H1 (cell line): ENCODE data around the gene CACNA2D4. TPM values are rescaled to one million over a fixed set of nuclear protein-coding genes. Genes with fewer than 3 reads are reported as not detected.
A peak's percentile ranks its signal among the peaks of the same experiment; 100 is the strongest.

Experiments
- CTCF ChIA-PET: fragments of 300-600 bp; sonication (Branson Sonifier 250); formaldehyde crosslinking; loops from one replicate; lab custom pipeline; 2021; ENCODE audit not compliant: partially characterized antibody; lab: Charles Lee
- POLR2A ChIA-PET: fragments of 300-600 bp; sonication (Branson Sonifier 250); formaldehyde crosslinking; loops from one replicate; lab custom pipeline; 2021; ENCODE audit warnings: inconsistent platforms; ENCODE audit not compliant: partially characterized antibody; lab: Charles Lee
- DNase-seq, 2 experiments: peaks; one replicate each; pipeline versions ENCODE4 v3.0.0 to v3.0.0-alpha.2; 2010 to 2022; ENCODE audit warnings: low spot score in 2 of 2, low read depth in 1 of 2, mixed read lengths in 1 of 2
- FAIRE-seq: peaks from 2 replicates; lab custom pipeline; 2011; peaks lifted over from hg19 to GRCh38; lab: Jason Lieb, UNC
- H2AFZ ChIP-seq: 2 replicates; pipeline ENCODE4 v1.8.1; 2012; ENCODE audit warnings: low read length, inconsistent platforms
- H2AK5ac ChIP-seq: 2 replicates; pipeline ENCODE4 v1.6.1; 2013; ENCODE audit warnings: low read depth, low read length
- H2BK120ac ChIP-seq: replicated peaks from 2 replicates; pipeline ENCODE3; 2013; ENCODE audit warnings: low read depth, low read length, inconsistent platforms
- H2BK12ac ChIP-seq: 2 replicates; pipeline ENCODE4 v1.6.1; 2013; ENCODE audit warnings: low read depth, low read length
- H2BK15ac ChIP-seq: 2 replicates; pipeline ENCODE4 v1.6.1; 2013; ENCODE audit warnings: low read length
- H2BK20ac ChIP-seq: 2 replicates; pipeline ENCODE4 v1.6.1; 2013; ENCODE audit warnings: low read length
- H2BK5ac ChIP-seq: 2 replicates; pipeline ENCODE4 v1.6.1; 2013; ENCODE audit warnings: low read depth, low read length
- H3K14ac ChIP-seq: 2 replicates; pipeline ENCODE4 v1.6.1; 2013; ENCODE audit warnings: inconsistent platforms; ENCODE audit not compliant: insufficient read length
- H3K18ac ChIP-seq: 2 replicates; pipeline ENCODE4 v1.6.1; 2013; ENCODE audit warnings: low read length; ENCODE audit errors: extremely low read depth
- H3K23ac ChIP-seq: 2 replicates; pipeline ENCODE4 v1.6.1; 2013; ENCODE audit warnings: inconsistent platforms; ENCODE audit not compliant: insufficient read length
- H3K23me2 ChIP-seq: 2 replicates; pipeline ENCODE4 v1.6.1; 2013; ENCODE audit warnings: low read depth, low read length
- H3K27ac ChIP-seq: 2 replicates; pipeline ENCODE4 v1.6.1; 2011; ENCODE audit warnings: low read depth, low read length, inconsistent platforms
- H3K27me3 ChIP-seq, 4 experiments: replicated peaks in 1 of 4; 1 replicate in 1 of 4; 2 replicates in 3 of 4; pipeline versions ENCODE4 v1.6.1 to v1.8.1; 2011 to 2013; ENCODE audit warnings: low read length in 3 of 4, mild to moderate bottlenecking in 3 of 4, inconsistent platforms in 2 of 4, mixed read lengths in 2 of 4, moderate library complexity in 1 of 4; ENCODE audit not compliant: control insufficient read depth in 3 of 4, insufficient read depth in 3 of 4; ENCODE audit errors: extremely low read depth in 1 of 4
- H3K36me3 ChIP-seq, 4 experiments: 2 replicates each; pipeline versions ENCODE4 v1.6.1 to v1.8.1; 2011 to 2013; ENCODE audit warnings: mild to moderate bottlenecking in 4 of 4, low read length in 3 of 4, moderate library complexity in 2 of 4, control low read depth in 1 of 4, inconsistent platforms in 1 of 4; ENCODE audit not compliant: insufficient read depth in 4 of 4, control insufficient read depth in 2 of 4
- H3K4ac ChIP-seq: replicated peaks from 2 replicates; pipeline ENCODE3; 2013; ENCODE audit warnings: low read length, low read depth, mixed read lengths, inconsistent platforms; ENCODE audit not compliant: insufficient read length
- H3K4me1 ChIP-seq, 4 experiments: replicated peaks in 1 of 4; 1 replicate in 1 of 4; 2 replicates in 3 of 4; pipeline versions ENCODE4 v1.6.1 to v1.8.1; 2011 to 2013; ENCODE audit warnings: low read length in 3 of 4, inconsistent platforms in 2 of 4, mixed read lengths in 1 of 4; ENCODE audit not compliant: insufficient read depth in 4 of 4, control insufficient read depth in 3 of 4
- H3K4me2 ChIP-seq, 2 experiments: 2 replicates each; pipeline versions ENCODE4 v1.6.1 to v1.8.1; 2011 to 2013; ENCODE audit warnings: low read depth in 2 of 2, low read length in 2 of 2, control low read depth in 1 of 2, inconsistent platforms in 1 of 2, mild to moderate bottlenecking in 1 of 2; ENCODE audit not compliant: insufficient read depth in 1 of 2
- H3K4me3 ChIP-seq, 4 experiments: fragments of 200-600, 300-600 bp in 1 of 4; sonication (generic), shearing (Covaris generic), sonication (Bioruptor Twin) in 1 of 4; 2 replicates each; pipeline versions ENCODE4 v1.5.1 to v1.8.1; 2011 to 2016; ENCODE audit warnings: low read length in 4 of 4, low read depth in 3 of 4, control low read depth in 2 of 4, inconsistent platforms in 2 of 4, mild to moderate bottlenecking in 2 of 4, mixed read lengths in 1 of 4, moderate library complexity in 1 of 4; ENCODE audit not compliant: insufficient read depth in 2 of 4; ENCODE audit errors: extremely low read depth in 1 of 4
- H3K56ac ChIP-seq: replicated peaks from 2 replicates; pipeline ENCODE3; 2013; ENCODE audit warnings: low read depth, mild to moderate bottlenecking, mixed read lengths, low read length, inconsistent platforms; ENCODE audit not compliant: insufficient read length
- H3K79me1 ChIP-seq: 2 replicates; pipeline ENCODE4 v1.6.1; 2013; ENCODE audit warnings: low read depth, low read length, control low read depth
- H3K79me2 ChIP-seq, 2 experiments: 2 replicates each; pipeline versions ENCODE4 v1.6.1 to v1.8.1; 2012 to 2013; ENCODE audit warnings: low read length in 2 of 2, mild to moderate bottlenecking in 2 of 2, inconsistent platforms in 1 of 2; ENCODE audit not compliant: insufficient read depth in 2 of 2, control insufficient read depth in 1 of 2
- H3K9ac ChIP-seq, 4 experiments: replicated peaks in 1 of 4; 1 replicate in 1 of 4; 2 replicates in 3 of 4; pipeline versions ENCODE4 v1.6.1 to v1.8.1; 2011 to 2013; ENCODE audit warnings: low read depth in 3 of 4, low read length in 3 of 4, control low read depth in 2 of 4, mild to moderate bottlenecking in 2 of 4, moderate library complexity in 2 of 4, inconsistent platforms in 1 of 4; ENCODE audit errors: extremely low read depth in 1 of 4
- H3K9me3 ChIP-seq, 2 experiments: 2 replicates each; pipeline versions ENCODE4 v1.6.1 to v1.8.1; 2012 to 2013; ENCODE audit warnings: mild to moderate bottlenecking in 2 of 2, moderate library complexity in 2 of 2, control low read depth in 1 of 2, inconsistent platforms in 1 of 2, low read depth in 1 of 2, low read length in 1 of 2, mixed read lengths in 1 of 2; ENCODE audit not compliant: insufficient read depth in 2 of 2
- H4K20me1 ChIP-seq, 2 experiments: replicated peaks in 1 of 2; 2 replicates each; pipeline versions ENCODE3 to v1.8.1; 2011 to 2013; ENCODE audit warnings: inconsistent platforms in 2 of 2, low read length in 2 of 2, mild to moderate bottlenecking in 1 of 2; ENCODE audit not compliant: insufficient read depth in 2 of 2, control insufficient read depth in 1 of 2
- H4K5ac ChIP-seq: 2 replicates; pipeline ENCODE4 v1.6.1; 2013; ENCODE audit warnings: low read length, low read depth, mixed read lengths, inconsistent platforms; ENCODE audit not compliant: insufficient read length
- H4K8ac ChIP-seq: 2 replicates; pipeline ENCODE4 v1.8.0; 2013; ENCODE audit warnings: mild to moderate bottlenecking, moderate library complexity, low read length, inconsistent platforms; ENCODE audit not compliant: insufficient read depth; ENCODE audit errors: extremely low read depth
- H4K91ac ChIP-seq: replicated peaks from 2 replicates; pipeline ENCODE3; 2013; ENCODE audit warnings: low read length, mixed read lengths, inconsistent platforms; ENCODE audit not compliant: insufficient read length
- ASH2L ChIP-seq: fragments of 200-600, 300-600 bp; sonication (generic); IDR thresholded peaks from one replicate; pipeline ENCODE4 v1.7.1; 2017; ENCODE audit warnings: low read length
- HDAC6 ChIP-seq: IDR thresholded peaks from one replicate; pipeline ENCODE4 v1.7.1; 2012; ENCODE audit warnings: low read depth, mild to moderate bottlenecking, inconsistent platforms, low read length, moderate library complexity
- POU5F1 ChIP-seq: IDR thresholded peaks from 2 replicates; pipeline ENCODE4 v1.6.1; 2011; ENCODE audit warnings: low read depth, mild to moderate bottlenecking, low read length, moderate library complexity
- RXRA ChIP-seq: IDR thresholded peaks from 2 replicates; pipeline ENCODE4 v1.6.1; 2011; ENCODE audit warnings: low read depth, mild to moderate bottlenecking, low read length, moderate library complexity; ENCODE audit not compliant: insufficient read depth
- WGBS, 2 experiments: shearing (Covaris generic) in 1 of 2; methylation state at CpG; one replicate each; pipeline versions ENCODE4 v1.1.6 to v1.1.7; 2013 to 2015; ENCODE audit warnings: low lambda C conversion rate in 2 of 2, mixed read lengths in 2 of 2, inconsistent platforms in 1 of 2, low coverage in 1 of 2, missing lambda C conversion rate in 1 of 2; ENCODE audit not compliant: insufficient replicate concordance in 2 of 2, insufficient coverage in 1 of 2, insufficient read length in 1 of 2; ENCODE audit errors: extremely low coverage in 1 of 2, missing lambda C conversion rate in 1 of 2; 5-methylcytosine and 5-hydroxymethylcytosine counted together
- polyA plus RNA-seq, 7 experiments: library from polyadenylated mRNA; depleted of rRNA in 3 of 7; stranded (reverse) in 5 of 7; unstranded in 2 of 7; fragments of >200 nt in 5 of 7; fragments of 200-250 nt in 2 of 7; gene quantifications; 1 replicate in 5 of 7; 2 replicates in 1 of 7; 4 replicates in 1 of 7; pipeline versions ENCODE4 v1.2.1 to v1.2.3, GENCODE V29; 2011 to 2013; ENCODE audit warnings: missing spikeins in 2 of 7, mixed read lengths in 2 of 7
- total RNA-seq: library from RNA; stranded (reverse); fragmentation: NEBNext Ultra II Directional; extraction: Animal tissue kit (Norgen Biotek cat#: 25700); gene quantifications from 2 replicates; pipeline ENCODE4 v1.2.1, GENCODE V29; 2021

Gene CACNA2D4
- total and polyA plus RNA-seq, 2 of the 8 experiments (the other 6 are each of a cell fraction or from before 2014, with no cell fraction given) = 0.44 to 0.88 TPM

- Histone ChIP-seq H3K36me3 (no peaks in the 10 kb centered on the region), H4K91ac (no peak overlapping the region)
- no peak for FAIRE-seq
These were observed 111.2 kb downstream of the CACNA2D4 start for GRCh38 chr12:1807087-1807860.

More at GRCh38 chr12:1807087-1807860, 111.2 kb downstream of the CACNA2D4 start:
- Histone ChIP-seq H3K18ac (no peak overlapping the region), H4K5ac (no peak overlapping the region), H3K4me2 (no peak overlapping the region), H4K20me1 (peaks cover 0 to 2% of the 10 kb centered on the region in 2 experiments), H2BK5ac (no peak overlapping the region), H3K9me3 (no peaks in the 10 kb centered on the region), H3K79me1 (no peaks in the 10 kb centered on the region), H3K23me2 (no peaks in the 10 kb centered on the region; the same call in 1 of the 2 replicates), H3K4ac (no peak overlapping the region), H2AFZ (no peak overlapping the region), H2AK5ac (no peak overlapping the region), H2BK15ac (0 out of 2 replicates have a peak overlapping the region, but pooled peaks have one; percentile 29), H3K23ac (no peak overlapping the region), H3K56ac (no peak overlapping the region), H3K4me1 (peaks cover 0 to 2% (median 0%) of the 10 kb centered on the region in 4 experiments; a peak in 1 of 7 replicates), H3K9ac (no peak overlapping the region), H2BK20ac (no peak overlapping the region), H2BK12ac (no peak overlapping the region), H3K27ac (no peak overlapping the region), H2BK120ac (no peak overlapping the region), H4K8ac (no peak overlapping the region), H3K14ac (no peak overlapping the region), H3K79me2 (no peaks in the 10 kb centered on the region), H3K27me3 (no peaks in the 10 kb centered on the region), H3K4me3 (no peak overlapping the region)
- ChIA-PET CTCF (interaction anchor here (1.2 to 3.3 kb wide), 4 partner anchors 16 to 133 kb away, joined by 3 to 27 read pairs (median 4); no protein-coding TSS in a partner anchor), POLR2A (interaction anchor here (1.1 kb wide), 1 partner anchor 14 kb away, joined by 7 read pairs; the partner anchor contains the start of gene LRTM2)
- 86% methylated on average over 15 of the region's 15 CpGs; no CpG with 5 or more reads in 1 of the 2 experiments for WGBS, 2 experiments
- DNase-seq = no peak
- no peak for TF ChIP-seq POU5F1
- TF ChIP-seq HDAC6 = no peak
- no peak for TF ChIP-seq RXRA
- no peak for TF ChIP-seq ASH2L
